ENCODE data around the gene CCNK.

The CCNK gene

DNA sequence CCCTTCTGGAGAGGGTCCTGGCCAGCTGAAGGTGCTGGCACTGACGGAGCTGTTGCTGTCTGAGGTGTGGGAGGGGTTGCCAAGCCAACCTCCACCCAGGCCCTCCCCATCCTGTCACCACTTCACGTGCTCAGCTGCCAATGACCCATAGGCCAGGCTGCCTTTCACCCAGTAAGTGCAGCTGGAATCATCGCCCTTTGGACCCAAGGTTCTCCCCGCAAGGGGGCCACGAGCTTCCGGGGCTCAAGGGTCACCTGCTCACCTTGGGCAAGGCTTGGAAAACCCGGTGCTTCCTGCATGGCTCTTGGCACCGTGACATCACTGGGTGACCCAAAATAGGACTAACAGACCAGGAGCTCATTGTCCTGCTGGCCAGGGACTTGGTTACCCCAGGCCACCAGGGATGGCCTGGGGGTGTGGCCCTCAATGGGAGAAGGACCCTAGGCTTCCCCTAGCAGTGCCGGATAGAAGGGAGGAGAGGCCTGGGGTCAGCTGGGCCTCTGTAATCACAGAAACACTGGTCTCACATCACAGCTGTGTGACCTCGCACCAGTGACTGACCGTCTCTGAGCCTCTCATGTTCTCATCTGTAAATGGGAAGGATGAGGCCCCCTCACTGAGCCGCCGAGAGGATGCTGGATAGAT lies 71.5 kb downstream of the CCNK start:
- DNase-seq (ENCODE audit: low read depth) = no peak

DNA sequence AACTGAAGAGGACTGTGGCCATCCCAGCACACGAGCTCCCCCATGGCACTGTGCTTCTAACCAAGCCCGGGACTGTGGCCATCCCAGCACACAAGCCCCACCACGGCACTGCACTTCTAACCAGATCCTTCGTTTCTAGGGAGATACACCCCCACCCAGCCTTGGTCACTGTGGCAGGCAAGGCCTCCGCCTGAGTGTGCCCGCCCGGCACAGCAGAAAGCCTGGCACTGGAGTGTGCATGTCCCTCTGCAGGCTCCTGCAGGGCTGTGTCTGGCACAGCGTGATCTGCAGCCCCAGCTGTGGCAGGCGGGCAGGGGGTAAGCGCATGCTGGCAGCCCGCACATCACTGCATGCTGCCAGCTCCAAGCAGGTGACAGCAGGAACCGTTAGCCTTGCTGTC lies 73.0 kb downstream of the CCNK start:
- no peak for DNase-seq (ENCODE audit: low read depth)

- DNase-seq (ENCODE audit: low read depth) = no peak
These were observed 73.7 kb downstream of the CCNK start for GRCh38 chr14:99554757-99555531.

- DNase-seq (ENCODE audit: low read depth) = no peak
These were observed 75.1 kb downstream of the CCNK start for GRCh38 chr14:99556134-99556791.

DNA sequence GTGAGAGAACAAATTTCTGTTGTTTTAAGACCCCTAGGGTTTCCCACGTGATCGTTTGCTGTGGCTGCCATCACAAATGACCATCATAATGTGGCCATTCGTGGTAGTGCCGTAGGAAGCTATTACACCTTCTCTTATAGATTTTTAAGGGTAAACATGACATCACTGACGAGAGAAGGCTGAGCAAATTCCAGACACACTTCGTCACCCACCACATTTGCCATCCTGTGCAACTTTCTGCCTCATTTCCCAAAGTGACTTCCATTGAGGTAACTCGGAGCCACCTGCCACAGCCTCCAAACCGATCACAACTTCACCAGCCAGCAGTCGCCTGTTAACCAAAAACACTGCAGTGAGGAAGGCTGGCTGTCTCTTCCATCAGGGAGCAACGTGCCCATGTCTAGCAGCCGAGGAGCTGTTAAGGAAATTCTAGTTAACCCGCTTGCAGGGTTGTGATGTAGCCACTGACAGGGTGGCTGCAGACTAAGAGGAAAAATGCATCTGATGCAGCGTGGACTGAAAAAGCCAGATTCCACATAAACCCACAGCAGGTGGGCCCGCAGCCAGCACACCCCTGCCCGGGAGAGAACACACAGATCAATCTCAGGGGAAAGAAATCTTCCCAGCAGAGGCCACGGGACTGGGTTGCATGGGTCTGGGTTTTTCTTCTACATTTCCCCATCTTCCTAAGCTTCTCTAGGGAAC lies 78.2 kb downstream of the CCNK start:
- DNase-seq (ENCODE audit: low read depth) = no peak

GRCh38 chr14:99560403-99560802 lies 79.2 kb downstream of the CCNK start:
- DNase-seq (ENCODE audit: low read depth) = no peak

- DNase-seq (ENCODE audit: low read depth) = no peak
These were observed 79.9 kb downstream of the CCNK start for GRCh38 chr14:99560922-99561683.

GRCh38 chr14:99561864-99562263 lies 80.7 kb downstream of the CCNK start:
- no peak for DNase-seq (ENCODE audit: low read depth)
